Coronary artery (tissue), 2 donors: ENCODE results near the gene FBXO41.

Experiments
- DNase-seq: peaks from one replicate; pipeline ENCODE4 v3.0.0-alpha.2; 2017; ENCODE audit warnings: low spot score
- H3K27ac ChIP-seq, 2 donors: fragments of 200-600 bp; sonication (generic); one replicate each; pipeline ENCODE4 v1.5.1; 2016 to 2019
- H3K4me3 ChIP-seq: fragments of 200-600 bp; sonication (generic); 2 replicates; pipeline ENCODE4 v1.5.1; 2016; ENCODE audit warnings: mild to moderate bottlenecking, moderate library complexity
- CTCF ChIP-seq: fragments of 200-600 bp; sonication (generic); IDR thresholded peaks from one replicate; pipeline ENCODE4 v1.5.1; 2019; ENCODE audit warnings: antibody characterized with exemption

The FBXO41 gene

DNA sequence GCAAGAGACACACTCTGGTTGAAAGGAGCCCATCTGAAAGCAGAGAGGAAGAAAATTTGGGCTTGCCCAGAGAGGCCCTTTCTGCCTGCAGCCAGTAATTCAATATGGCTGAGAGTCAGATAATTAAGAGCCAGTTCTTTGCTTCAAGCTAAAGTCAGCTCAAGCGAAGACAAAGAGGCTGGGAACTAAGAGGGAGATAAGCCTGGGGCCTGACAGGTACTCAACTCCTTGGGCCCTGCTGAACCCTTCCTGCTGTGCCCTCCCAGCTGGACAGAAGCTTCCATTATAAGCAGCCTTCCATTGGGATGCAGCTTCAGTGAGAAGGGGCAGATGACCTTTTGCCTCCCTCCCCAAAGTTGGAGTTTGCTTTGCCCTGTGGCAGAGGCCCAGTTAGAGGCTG is 12.0 kb downstream of the FBXO41 start:
- no peak for TF ChIP-seq CTCF
- Histone ChIP-seq H3K4me3 (no peak overlapping the region), H3K27ac (no peak overlapping the region)
- no peak for DNase-seq

DNA sequence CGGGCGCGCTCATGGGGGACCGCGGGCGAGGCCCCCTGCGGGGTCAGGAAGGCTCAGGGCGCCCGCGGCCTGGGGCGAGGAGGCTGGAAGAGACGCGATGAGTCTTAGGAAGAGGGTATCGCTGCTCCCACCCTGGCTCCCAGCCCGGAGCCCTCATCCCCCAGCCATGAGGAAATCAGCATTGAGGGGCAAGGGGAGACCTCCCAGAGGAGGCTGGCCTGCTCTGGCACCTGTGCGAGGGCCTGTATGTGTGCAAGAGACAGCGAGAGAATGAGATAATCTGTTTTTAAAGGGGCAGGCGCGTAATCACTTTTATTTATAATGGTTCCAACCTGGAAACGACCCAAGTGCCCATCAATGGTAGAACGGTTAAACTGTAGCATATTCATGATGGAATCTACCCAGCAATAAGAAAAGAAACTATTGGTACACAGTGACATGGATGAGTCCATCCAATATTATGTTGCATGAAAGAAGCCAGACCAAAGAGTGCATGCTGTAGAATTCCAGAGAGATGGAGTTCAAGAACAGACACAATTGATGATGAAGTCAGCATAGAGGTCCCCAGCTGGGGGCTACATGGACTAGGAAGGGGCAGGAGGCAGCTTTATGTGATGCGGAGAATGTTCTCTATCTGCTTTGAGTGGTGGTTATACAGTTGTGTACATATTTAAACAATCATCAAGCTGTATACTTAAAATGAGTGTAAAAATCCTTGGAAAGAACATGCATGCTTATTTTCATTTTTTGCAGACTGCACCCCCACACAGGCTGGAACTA is 14.4 kb downstream of the FBXO41 start:
- TF ChIP-seq CTCF = no peak
- H3K4me3 ChIP-seq = peak overlapping the region; percentile 39
- H3K27ac ChIP-seq = no peak overlapping the region
- no peak for DNase-seq

DNA sequence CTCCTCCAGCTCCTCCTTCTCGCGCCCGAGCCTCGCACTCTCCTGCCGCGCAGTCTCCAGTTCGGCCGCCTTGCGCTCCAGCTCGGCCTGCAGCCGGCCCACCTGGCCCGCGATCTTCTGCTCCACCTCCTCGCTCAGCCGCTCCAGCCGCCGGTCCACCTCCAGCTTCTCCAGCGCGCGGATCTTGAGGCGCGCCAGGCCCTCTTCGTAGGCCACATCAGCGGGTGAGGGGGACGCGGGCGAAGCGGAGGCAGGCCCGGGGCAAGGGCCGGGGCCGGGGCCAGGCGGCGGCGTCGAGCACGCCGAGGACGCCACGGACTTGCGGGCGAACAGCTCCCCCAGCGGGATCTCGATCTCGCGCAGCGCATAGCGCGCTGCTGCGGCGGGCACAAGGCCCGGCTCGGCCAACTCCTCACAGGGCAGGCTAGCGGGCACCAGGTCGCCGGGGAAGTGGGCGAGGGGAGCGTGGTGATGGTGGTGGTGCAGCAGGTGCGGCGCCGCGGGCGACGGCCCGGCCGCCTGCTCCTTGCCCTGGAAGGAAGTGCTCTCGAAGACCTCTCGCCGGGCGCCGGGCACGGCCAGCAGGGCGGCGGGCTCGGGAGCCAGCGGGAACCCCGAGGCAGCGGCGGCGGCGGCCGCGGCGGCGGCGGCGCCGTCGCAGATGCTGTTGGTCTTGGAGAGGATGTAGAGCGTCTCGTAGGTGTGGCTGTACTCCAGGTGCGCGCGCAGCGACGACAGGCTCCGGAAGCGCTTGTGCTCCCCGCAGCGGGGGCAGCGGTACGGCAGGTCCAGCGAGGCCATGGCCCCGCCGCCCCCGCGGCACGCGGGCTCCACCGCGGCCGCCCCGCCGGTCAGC is 15.2 kb downstream of the FBXO41 start:
- no peak overlapping the region for H3K27ac ChIP-seq
- no peak for DNase-seq

DNA sequence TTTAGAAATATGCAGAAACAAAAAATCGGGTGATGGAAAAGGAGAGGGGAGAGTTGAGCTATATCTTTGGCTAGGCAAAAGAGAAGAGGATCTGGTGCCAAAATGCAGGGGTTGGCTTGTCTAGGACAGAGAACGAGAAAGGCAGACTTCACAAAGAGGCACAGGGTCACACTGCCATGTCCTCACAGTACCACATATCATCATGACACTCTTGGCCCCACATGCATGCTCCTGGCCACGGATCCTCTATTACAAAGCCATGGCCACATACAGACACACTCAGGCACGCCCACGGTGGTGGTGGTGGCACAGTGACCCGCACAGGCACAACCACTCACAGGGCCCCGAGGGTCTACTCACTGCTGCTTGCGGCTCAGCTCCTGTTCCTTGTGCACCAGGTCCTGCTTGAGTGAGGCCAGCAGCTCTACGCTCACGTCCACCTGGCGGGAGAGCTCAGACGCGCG is 15.9 kb downstream of the FBXO41 start:
- DNase-seq = no peak
- Histone ChIP-seq H3K27ac (no peak overlapping the region), H3K4me3 (peak overlapping the region; percentile 39)
- TF ChIP-seq CTCF = no peak

More for the DNA sequence above, 15.2 kb downstream of the FBXO41 start:
- peak overlapping the region; percentile 39 for H3K4me3 ChIP-seq
- TF ChIP-seq CTCF = no peak

- H3K27ac ChIP-seq = no peak overlapping the region
- DNase-seq = no peak
- no peak overlapping the region for H3K4me3 ChIP-seq
- TF ChIP-seq CTCF = no peak
These were observed 17.3 kb downstream of the FBXO41 start for GRCh38 chr2:73267008-73267407.

GRCh38 chr2:73266061-73266901 is 18.0 kb downstream of the FBXO41 start:
- DNase-seq = no peak
- Histone ChIP-seq H3K27ac (no peak overlapping the region), H3K4me3 (no peak overlapping the region)
- no peak for TF ChIP-seq CTCF
